ENCODE measurements around the gene B3GNT7.
"Not testable (repeated sequence)": the region's sequence is repeated elsewhere in the genome, so short reads cannot be mapped to it uniquely, and the experiment has no call there.

The B3GNT7 gene

GRCh38 chr2:231403421-231404182, 8.1 kb downstream of the B3GNT7 start:
- DNase-seq (ENCODE audit: low read depth) = not testable (repeated sequence)

- not testable (repeated sequence) for DNase-seq (ENCODE audit: low read depth)
These were observed 8.7 kb downstream of the B3GNT7 start for GRCh38 chr2:231404183-231404578.

- DNase-seq (ENCODE audit: low read depth) = not testable (repeated sequence)
These were observed 10.3 kb downstream of the B3GNT7 start for GRCh38 chr2:231405601-231406367.

- DNase-seq (ENCODE audit: low read depth) = not testable (repeated sequence)
These were observed 12.2 kb downstream of the B3GNT7 start for GRCh38 chr2:231407686-231408085.

GRCh38 chr2:231408304-231408703, 12.8 kb downstream of the B3GNT7 start:
- not testable (repeated sequence) for DNase-seq (ENCODE audit: low read depth)

GRCh38 chr2:231409776-231410175, 14.3 kb downstream of the B3GNT7 start:
- no peak for DNase-seq (ENCODE audit: low read depth)

GRCh38 chr2:231410293-231411004, 14.9 kb downstream of the B3GNT7 start:
- no peak for DNase-seq (ENCODE audit: low read depth)

- DNase-seq (ENCODE audit: low read depth) = no peak
These were observed 15.7 kb downstream of the B3GNT7 start for GRCh38 chr2:231411237-231411636.

GRCh38 chr2:231411831-231412617, 16.5 kb downstream of the B3GNT7 start:
- peak; percentile 47 for DNase-seq (ENCODE audit: low read depth)

GRCh38 chr2:231412618-231412963, 17.1 kb downstream of the B3GNT7 start:
- DNase-seq (ENCODE audit: low read depth) = no peak

GRCh38 chr2:231413456-231413855, 17.9 kb downstream of the B3GNT7 start:
- DNase-seq (ENCODE audit: low read depth) = no peak

GRCh38 chr2:231413921-231414476, 18.5 kb downstream of the B3GNT7 start:
- DNase-seq (ENCODE audit: low read depth) = no peak

GRCh38 chr2:231415029-231415428, 19.5 kb downstream of the B3GNT7 start:
- no peak for DNase-seq (ENCODE audit: low read depth)

- DNase-seq (ENCODE audit: low read depth) = no peak
These were observed 23.5 kb downstream of the B3GNT7 start for GRCh38 chr2:231418820-231419640.

GRCh38 chr2:231421051-231421580, 25.6 kb downstream of the B3GNT7 start:
- no peak for DNase-seq (ENCODE audit: low read depth)

GRCh38 chr2:231422056-231422455, 26.5 kb downstream of the B3GNT7 start:
- no peak for DNase-seq (ENCODE audit: low read depth)

- DNase-seq (ENCODE audit: low read depth) = no peak
These were observed 27.7 kb downstream of the B3GNT7 start for GRCh38 chr2:231423176-231423575.

- DNase-seq (ENCODE audit: low read depth) = no peak
These were observed 29.8 kb downstream of the B3GNT7 start for GRCh38 chr2:231425291-231425810.

- peak; percentile 32 for DNase-seq (ENCODE audit: low read depth)
These were observed 30.5 kb downstream of the B3GNT7 start for GRCh38 chr2:231425811-231426703.
